Measurements from ENCODE around the gene SYNE1. TPM values are rescaled to one million over a fixed set of nuclear protein-coding genes. Genes with fewer than 3 reads are reported as not detected.

SYNE1 gene
- total and polyA plus RNA-seq, 10 of the 15 experiments (the other 5 are each of a cell fraction or from before 2014, with no cell fraction given), result 2.3 to 28.7 (median 14.1) TPM

- TF ChIP-seq ZBTB33 (IDR thresholded peaks at IDR 0.05), result no peak
- TF ChIP-seq MAX (IDR thresholded peaks at IDR 0.05; ENCODE audit: low read depth, low read length), result no peak
- TF ChIP-seq ZNF687 (IDR thresholded peaks at IDR 0.05), result no peak
Observed at GRCh38 chr6:152298055-152298647, 339.0 kb downstream of the SYNE1 start (continued).
